ENCODE measurements around the gene SIPA1L3.
A peak's percentile ranks its signal among the peaks of the same experiment; 100 is the strongest.
"Not testable (repeated sequence)": the region's sequence is repeated elsewhere in the genome, so short reads cannot be mapped to it uniquely, and the experiment has no call there.

The SIPA1L3 gene

GRCh38 chr19:38071054-38071453 lies 164.0 kb downstream of the SIPA1L3 start:
- H3K27ac Mint-ChIP-seq; H3K4me1 Mint-ChIP-seq (ENCODE audit: low read depth); H3K27me3 Mint-ChIP-seq; H3K9me3 Mint-ChIP-seq; H3K36me3 Mint-ChIP-seq (ENCODE audit: low read depth); H3K4me3 Mint-ChIP-seq: not testable (repeated sequence)

GRCh38 chr19:38071647-38072046 lies 164.6 kb downstream of the SIPA1L3 start:
- no peak overlapping the region for H3K4me3 Mint-ChIP-seq
- H3K27ac Mint-ChIP-seq: no peak overlapping the region
- no peaks in the 10 kb centered on the region for H3K9me3 Mint-ChIP-seq
- H3K36me3 Mint-ChIP-seq (ENCODE audit: low read depth): peaks cover 6% of the 10 kb centered on the region
- no peaks in the 10 kb centered on the region for H3K27me3 Mint-ChIP-seq
- peaks cover 7% of the 10 kb centered on the region for H3K4me1 Mint-ChIP-seq (ENCODE audit: low read depth)

GRCh38 chr19:38072776-38073750 lies 166.1 kb downstream of the SIPA1L3 start:
- H3K27me3 Mint-ChIP-seq: no peaks in the 10 kb centered on the region
- peaks cover 8% of the 10 kb centered on the region for H3K36me3 Mint-ChIP-seq (ENCODE audit: low read depth)
- H3K4me3 Mint-ChIP-seq: no peak overlapping the region
- no peaks in the 10 kb centered on the region for H3K9me3 Mint-ChIP-seq
- H3K27ac Mint-ChIP-seq: no peak overlapping the region
- peaks cover 7% of the 10 kb centered on the region for H3K4me1 Mint-ChIP-seq (ENCODE audit: low read depth)

- no peak overlapping the region for H3K4me3 Mint-ChIP-seq
- H3K4me1 Mint-ChIP-seq (ENCODE audit: low read depth): peaks cover 7% of the 10 kb centered on the region
- H3K9me3 Mint-ChIP-seq: no peaks in the 10 kb centered on the region
- H3K27me3 Mint-ChIP-seq: no peaks in the 10 kb centered on the region
- no peak overlapping the region for H3K27ac Mint-ChIP-seq
- H3K36me3 Mint-ChIP-seq (ENCODE audit: low read depth): peaks cover 8% of the 10 kb centered on the region
Measured at GRCh38 chr19:38073841-38074685, 167.1 kb downstream of the SIPA1L3 start.

GRCh38 chr19:38076337-38076736 lies 169.3 kb downstream of the SIPA1L3 start:
- H3K27ac Mint-ChIP-seq: no peak overlapping the region
- H3K27me3 Mint-ChIP-seq: no peaks in the 10 kb centered on the region
- H3K4me3 Mint-ChIP-seq: no peak overlapping the region
- no peaks in the 10 kb centered on the region for H3K9me3 Mint-ChIP-seq
- peaks cover 30% of the 10 kb centered on the region for H3K4me1 Mint-ChIP-seq (ENCODE audit: low read depth)
- H3K36me3 Mint-ChIP-seq (ENCODE audit: low read depth): peaks cover 8% of the 10 kb centered on the region

- Mint-ChIP-seq H3K27me3 (no peaks in the 10 kb centered on the region), H3K4me1 (ENCODE audit: low read depth) (peaks cover 30% of the 10 kb centered on the region), H3K4me3 (no peak overlapping the region), H3K9me3 (no peaks in the 10 kb centered on the region), H3K27ac (no peak overlapping the region), H3K36me3 (ENCODE audit: low read depth) (peaks cover 12% of the 10 kb centered on the region)
Measured at GRCh38 chr19:38078302-38078930, 171.4 kb downstream of the SIPA1L3 start.

- Mint-ChIP-seq H3K36me3 (ENCODE audit: low read depth) (peaks cover 13% of the 10 kb centered on the region), H3K4me3 (no peak overlapping the region), H3K27ac (peak overlapping the region; percentile 84), H3K9me3 (no peaks in the 10 kb centered on the region), H3K27me3 (no peaks in the 10 kb centered on the region), H3K4me1 (ENCODE audit: low read depth) (peaks cover 23% of the 10 kb centered on the region)
Measured at GRCh38 chr19:38079926-38080380, 172.9 kb downstream of the SIPA1L3 start.

- Mint-ChIP-seq H3K27ac (no peak overlapping the region), H3K27me3 (no peaks in the 10 kb centered on the region), H3K4me1 (ENCODE audit: low read depth) (peaks cover 23% of the 10 kb centered on the region), H3K9me3 (no peaks in the 10 kb centered on the region), H3K36me3 (ENCODE audit: low read depth) (peaks cover 6% of the 10 kb centered on the region), H3K4me3 (no peak overlapping the region)
Measured at GRCh38 chr19:38081547-38082255, 174.7 kb downstream of the SIPA1L3 start.

- no peak overlapping the region for H3K27ac Mint-ChIP-seq
- peaks cover 23% of the 10 kb centered on the region for H3K4me1 Mint-ChIP-seq (ENCODE audit: low read depth)
- H3K9me3 Mint-ChIP-seq: no peaks in the 10 kb centered on the region
- no peak overlapping the region for H3K4me3 Mint-ChIP-seq
- H3K27me3 Mint-ChIP-seq: no peaks in the 10 kb centered on the region
- peaks cover 5% of the 10 kb centered on the region for H3K36me3 Mint-ChIP-seq (ENCODE audit: low read depth)
Measured at GRCh38 chr19:38082256-38083118, 175.5 kb downstream of the SIPA1L3 start.

- H3K4me3 Mint-ChIP-seq: no peak overlapping the region
- no peak overlapping the region for H3K27ac Mint-ChIP-seq
- H3K27me3 Mint-ChIP-seq: no peaks in the 10 kb centered on the region
- H3K4me1 Mint-ChIP-seq (ENCODE audit: low read depth): peaks cover 22% of the 10 kb centered on the region
- no peaks in the 10 kb centered on the region for H3K9me3 Mint-ChIP-seq
- peaks cover 10% of the 10 kb centered on the region for H3K36me3 Mint-ChIP-seq (ENCODE audit: low read depth)
Measured at GRCh38 chr19:38084196-38084595, 177.2 kb downstream of the SIPA1L3 start.

- no peaks in the 10 kb centered on the region for H3K27me3 Mint-ChIP-seq
Measured at GRCh38 chr19:38089440-38089839, 182.4 kb downstream of the SIPA1L3 start.

GRCh38 chr19:38093154-38093553 lies 186.1 kb downstream of the SIPA1L3 start:
- no peak overlapping the region for H3K27ac Mint-ChIP-seq
- H3K27me3 Mint-ChIP-seq: no peaks in the 10 kb centered on the region
- H3K36me3 Mint-ChIP-seq (ENCODE audit: low read depth): peaks cover 12% of the 10 kb centered on the region
- no peaks in the 10 kb centered on the region for H3K9me3 Mint-ChIP-seq
- no peak overlapping the region for H3K4me3 Mint-ChIP-seq
- peaks cover 5% of the 10 kb centered on the region for H3K4me1 Mint-ChIP-seq (ENCODE audit: low read depth)

More at GRCh38 chr19:38089440-38089839, 182.4 kb downstream of the SIPA1L3 start:
- H3K4me3 Mint-ChIP-seq: no peak overlapping the region
- no peaks in the 10 kb centered on the region for H3K9me3 Mint-ChIP-seq
- H3K27ac Mint-ChIP-seq: no peak overlapping the region
- H3K36me3 Mint-ChIP-seq (ENCODE audit: low read depth): peaks cover 12% of the 10 kb centered on the region
- no peaks in the 10 kb centered on the region for H3K4me1 Mint-ChIP-seq (ENCODE audit: low read depth)

- Mint-ChIP-seq H3K27me3 (no peaks in the 10 kb centered on the region), H3K4me3 (no peak overlapping the region), H3K27ac (no peak overlapping the region), H3K9me3 (no peaks in the 10 kb centered on the region), H3K36me3 (ENCODE audit: low read depth) (peaks cover 11% of the 10 kb centered on the region), H3K4me1 (ENCODE audit: low read depth) (peaks cover 5% of the 10 kb centered on the region)
Measured at GRCh38 chr19:38093587-38093986, 186.6 kb downstream of the SIPA1L3 start.

Measured in stimulated activated naive CD8-positive, alpha-beta T cell treated with anti-CD3 and anti-CD28 coated beads, Interleukin-15, Interleukin-2, amounts not matched to agents 100 ng/mL and 50 ng/mL, for 24 hours (primary cell).